K562 (cell line): ENCODE measurements around the gene NTSR1. TPM values are rescaled to one million over a fixed set of nuclear protein-coding genes. Genes with fewer than 3 reads are reported as not detected.

Experiments
- ATAC-seq: fragments of 200-7000 bp; cut with Tn5 transposase; 3 replicates; pipeline ENCODE4 v1.9.1; 2020; ENCODE audit warnings: moderate library complexity
- BruUV-seq: library from RNA; stranded (reverse); fragments of 400-500 nt; replicated peaks from 2 replicates; lab custom pipeline; 2021; lab: Mats Ljungman, UMichigan
- CTCF ChIA-PET: fragments of 300-600 bp; formaldehyde crosslinking; extraction: SDS; loops from one replicate; lab custom pipeline; 2021; ENCODE audit warnings: low intra/inter-chr PET ratio; lab: Yijun Ruan, JAX
- POLR2A ChIA-PET: fragments of 300-600, 350-650 bp; sonication (Branson Sonifier 250); formaldehyde crosslinking; extraction: SDS; loops from one replicate; lab custom pipeline; 2021; ENCODE audit warnings: antibody characterized with exemption, inconsistent platforms; lab: Yijun Ruan, JAX
- DNase-seq, 4 experiments: peaks; one replicate each; pipeline versions ENCODE4 v3.0.0 to v3.0.0-alpha.2; 2011 to 2018; ENCODE audit warnings: low spot score in 3 of 4, mixed read lengths in 3 of 4; ENCODE audit errors: extremely low read depth in 1 of 4
- FAIRE-seq: peaks from 2 replicates; lab custom pipeline; 2011; peaks lifted over from hg19 to GRCh38; lab: Jason Lieb, UNC
- H2AFZ ChIP-seq: 2 replicates; pipeline ENCODE4 v1.6.0; 2011; ENCODE audit warnings: low read depth, low read length, control low read depth, inconsistent platforms
- H3K27ac ChIP-seq: fragments of 200-600 bp; 3 replicates; pipeline ENCODE4 v1.8.0; 2011; ENCODE audit warnings: low read depth, mild to moderate bottlenecking, control low read depth, inconsistent platforms, low read length, moderate library complexity, mixed read lengths; ENCODE audit errors: extremely low read depth
- H3K27me3 ChIP-seq, 2 experiments: fragments of 300-600 bp in 1 of 2; 2 replicates in 1 of 2; 3 replicates in 1 of 2; pipeline versions ENCODE4 v1.6.0 to v1.8.0; 2011; ENCODE audit warnings: inconsistent platforms in 2 of 2, low read length in 2 of 2, mild to moderate bottlenecking in 1 of 2, mixed read lengths in 1 of 2, moderate library complexity in 1 of 2; ENCODE audit not compliant: control insufficient read depth in 2 of 2, insufficient read depth in 2 of 2
- H3K36me3 ChIP-seq: fragments of 300-600 bp; 3 replicates; pipeline ENCODE4 v1.8.0; 2011; ENCODE audit warnings: mild to moderate bottlenecking, low read length, inconsistent platforms; ENCODE audit not compliant: control insufficient read depth, insufficient read depth
- H3K4me1 ChIP-seq, 2 experiments: fragments of 200-600 bp in 1 of 2; replicated peaks in 1 of 2; 2 replicates in 1 of 2; 3 replicates in 1 of 2; pipeline versions ENCODE4 v1.5.1 to v1.8.0; 2011; ENCODE audit warnings: inconsistent platforms in 2 of 2, low read length in 2 of 2, mild to moderate bottlenecking in 1 of 2, mixed read lengths in 1 of 2, moderate library complexity in 1 of 2; ENCODE audit not compliant: control insufficient read depth in 2 of 2, insufficient read depth in 2 of 2
- H3K4me2 ChIP-seq: 2 replicates; pipeline ENCODE4 v1.6.1; 2011; ENCODE audit warnings: low read length, control low read depth, inconsistent platforms, mixed read lengths; ENCODE audit not compliant: insufficient read depth
- H3K4me3 ChIP-seq: fragments of 200-600 bp; sonication (generic), shearing (Covaris generic); 2 replicates; pipeline ENCODE4 v1.5.1; 2016; ENCODE audit warnings: control low read depth, inconsistent platforms
- H3K79me2 ChIP-seq: fragments of 200-600 bp; 3 replicates; pipeline ENCODE4 v1.8.0; 2011; ENCODE audit warnings: low read length, inconsistent platforms; ENCODE audit not compliant: control insufficient read depth, insufficient read depth
- H3K9ac ChIP-seq, 2 experiments: 2 replicates each; pipeline versions ENCODE4 v1.6.0 to v1.6.1; 2011; ENCODE audit warnings: low read depth in 2 of 2, low read length in 2 of 2, control low read depth in 1 of 2, inconsistent platforms in 1 of 2, mild to moderate bottlenecking in 1 of 2, mixed read lengths in 1 of 2; ENCODE audit not compliant: insufficient read depth in 1 of 2
- H3K9me1 ChIP-seq: one replicate; pipeline ENCODE4 v1.6.0; 2011; ENCODE audit warnings: inconsistent platforms, mild to moderate bottlenecking, low read length, moderate library complexity; ENCODE audit not compliant: control insufficient read depth, insufficient read depth
- H3K9me3 ChIP-seq: replicated peaks from 2 replicates; pipeline ENCODE4 v1.5.1; 2011; ENCODE audit warnings: low read depth, low read length, inconsistent platforms; ENCODE audit not compliant: control insufficient read depth, insufficient read depth
- H4K20me1 ChIP-seq: replicated peaks from 2 replicates; pipeline ENCODE4 v1.6.1; 2011; ENCODE audit warnings: low read length, inconsistent platforms, mixed read lengths; ENCODE audit not compliant: control insufficient read depth, insufficient read depth
- FOXJ3 ChIP-seq: sonication (generic); formaldehyde crosslinking; IDR thresholded peaks from 2 replicates; pipeline ENCODE4 v1.4.0; 2020; ENCODE audit warnings: mild to moderate bottlenecking, missing genetic modification reagents
- JUND ChIP-seq, 2 experiments: IDR thresholded peaks; 2 replicates in 1 of 2; 3 replicates in 1 of 2; pipeline ENCODE4 v1.6.1; 2011; ENCODE audit warnings: borderline replicate concordance in 2 of 2, low read depth in 2 of 2, low read length in 2 of 2, improper control_type of control experiment in 1 of 2, missing biosample characterization in 1 of 2, missing genetic modification characterization in 1 of 2, missing genetic modification reagents in 1 of 2
- POLR2H ChIP-seq: IDR thresholded peaks from 2 replicates; pipeline ENCODE4 v1.6.1; 2016; ENCODE audit warnings: missing genetic modification characterization, low read depth, mild to moderate bottlenecking, control low read depth, missing compliant biosample characterization, moderate library complexity
- RHOXF2B ChIP-seq: fragments of 250-450 bp; sonication (Bioruptor Pico); conservative IDR thresholded peaks from 2 replicates; pipeline ENCODE4 v1.5.1; 2021
- SMAD4 ChIP-seq: fragments of 250-450 bp; sonication (Bioruptor Pico); conservative IDR thresholded peaks from 2 replicates; pipeline ENCODE4 v1.8.0; 2021; ENCODE audit warnings: inconsistent platforms, mild to moderate bottlenecking, moderate library complexity
- TAF15 ChIP-seq: fragments of 200-400 bp; formaldehyde crosslinking; IDR thresholded peaks from 2 replicates; pipeline ENCODE4 v1.6.1; 2017; ENCODE audit warnings: mild to moderate bottlenecking, low read depth, low read length, moderate library complexity
- ZNF212 ChIP-seq: fragments of 450-650 bp; formaldehyde crosslinking; IDR thresholded peaks from 2 replicates; pipeline ENCODE4 v1.4.0; 2020; ENCODE audit warnings: mild to moderate bottlenecking
- ZNF3 ChIP-seq: fragments of 250-450 bp; sonication (Bioruptor Pico); IDR thresholded peaks from 2 replicates; pipeline ENCODE4 v1.5.0; 2021; ENCODE audit warnings: mild to moderate bottlenecking, moderate library complexity
- WGBS: fragments of 100-300 bp; shearing (Covaris generic); methylation state at CpG from one replicate; pipeline ENCODE4 v1.1.6; 2016; ENCODE audit warnings: low coverage, mixed read lengths; ENCODE audit not compliant: insufficient coverage; ENCODE audit errors: missing lambda C conversion rate; 5-methylcytosine and 5-hydroxymethylcytosine counted together
- in situ Hi-C: fragments of 300-500 bp; cut with MboI; formaldehyde crosslinking; loops from 4 replicates; pipeline ENCODE4 v1.15.0; 2018; ENCODE audit warnings: inconsistent platforms, mixed read lengths
- intact Hi-C: fragments of 100-400 bp; cut with micrococcal nuclease; formaldehyde crosslinking; loops from 2 replicates; pipeline ENCODE4 v1.14.2; 2022
- polyA plus RNA-seq, 8 experiments: library from polyadenylated mRNA; depleted of rRNA in 4 of 8; stranded (reverse) in 5 of 8; unstranded in 3 of 8; fragments of >200 nt; fragmentation: Nextera tagmentation in 2 of 8; fragmentation: Illumina TruSeq in 1 of 8; extraction: Ambion mirVana in 2 of 8; extraction: Trizol in 1 of 8; gene quantifications; 2 replicates each; pipeline versions ENCODE4 v1.2.1 to v1.2.3, GENCODE V29; 2011 to 2014; ENCODE audit warnings: inconsistent platforms in 1 of 8, missing spikeins in 1 of 8
- total RNA-seq, 7 experiments: library from RNA; depleted of rRNA in 6 of 7; stranded (reverse); fragments of >200 nt in 6 of 7; fragmentation: Illumina TruSeq in 2 of 7; extraction: Trizol in 2 of 7; gene quantifications; 2 replicates each; pipeline versions ENCODE4 v1.2.1 to v1.2.3, GENCODE V29; 2011 to 2021; ENCODE audit warnings: low replicate concordance in 1 of 7
- TF ChIP-seq, protein P1 (sequence below): fragments of 450-650 bp; formaldehyde crosslinking; IDR thresholded peaks from 2 replicates; pipeline ENCODE4 v1.4.0; 2020; ENCODE audit warnings: mild to moderate bottlenecking

NTSR1 gene
- total and polyA plus RNA-seq, 9 of the 15 experiments (the other 6 are each of a cell fraction or from before 2014, with no cell fraction given), result 0.04 to 0.40 (median 0.13) TPM; not detected in 3

DNA sequence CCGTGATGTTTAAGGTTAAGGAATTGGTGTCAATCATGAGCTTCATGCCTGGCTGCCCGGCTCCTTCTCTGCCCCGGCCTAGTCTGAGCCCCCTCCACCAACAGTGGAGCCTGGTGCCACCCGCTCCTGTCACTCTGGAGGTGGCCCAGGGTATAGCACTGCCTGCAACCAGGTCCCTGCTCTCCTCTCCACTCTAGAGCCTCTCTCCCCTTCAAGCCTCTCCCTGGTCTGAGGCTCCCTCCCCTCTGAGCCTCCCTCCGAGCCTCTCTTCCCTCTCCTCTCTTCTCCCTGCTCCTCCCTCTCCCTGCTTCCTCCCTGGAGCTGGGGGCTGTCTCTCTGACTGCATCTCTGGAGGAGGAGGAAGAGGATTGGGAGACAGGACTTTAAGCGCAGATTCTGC lies 56.4 kb downstream of the NTSR1 start (continued):
- TF ChIP-seq SMAD4 (CRISPR knock-in tag), result no peak
- no peak for TF ChIP-seq TAF15

DNA sequence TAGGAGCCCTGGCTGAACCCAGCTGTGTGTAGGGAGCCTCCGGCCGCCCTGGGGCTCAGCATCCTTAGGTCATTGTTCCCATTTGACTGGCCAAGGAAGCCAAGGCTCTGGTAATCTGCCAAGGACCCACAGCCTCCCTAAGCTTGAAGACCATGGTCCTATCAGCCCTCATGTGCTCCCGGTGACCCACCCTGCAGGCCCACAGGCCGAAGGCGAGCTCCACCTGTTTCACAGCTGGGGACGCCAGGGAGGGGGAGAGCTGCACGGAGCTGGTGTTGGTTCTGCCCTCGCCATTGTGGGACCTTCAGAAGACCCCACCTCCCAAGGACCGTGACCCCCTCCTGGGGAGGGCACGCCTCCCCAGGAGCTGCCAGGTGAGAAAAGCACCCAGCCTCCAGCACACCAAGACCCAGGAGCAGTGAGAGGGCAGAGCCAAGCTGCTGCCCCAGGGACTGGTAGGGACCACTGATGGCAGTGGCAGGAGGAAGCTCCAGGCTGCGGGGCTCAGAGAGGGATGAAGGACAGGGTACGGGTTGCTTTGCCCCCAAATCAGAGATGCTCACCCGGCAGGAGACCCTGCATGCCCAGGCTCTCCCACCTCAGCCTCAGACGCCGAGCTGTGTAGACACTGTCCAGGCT lies 56.9 kb downstream of the NTSR1 start:
- no TSS peak for BruUV-seq
- CTCF ChIA-PET, result no interaction called here

More for the DNA sequence above, 56.9 kb downstream of the NTSR1 start:
- TF ChIP-seq JUND (IDR thresholded peaks at IDR 0.05; ENCODE audit: borderline replicate concordance, low read depth, low read length), result no peak
- TF ChIP-seq JUND (tag; IDR thresholded peaks at IDR 0.05; ENCODE audit: borderline replicate concordance, low read depth, low read length), result no peak
- TF ChIP-seq, protein P1, sequence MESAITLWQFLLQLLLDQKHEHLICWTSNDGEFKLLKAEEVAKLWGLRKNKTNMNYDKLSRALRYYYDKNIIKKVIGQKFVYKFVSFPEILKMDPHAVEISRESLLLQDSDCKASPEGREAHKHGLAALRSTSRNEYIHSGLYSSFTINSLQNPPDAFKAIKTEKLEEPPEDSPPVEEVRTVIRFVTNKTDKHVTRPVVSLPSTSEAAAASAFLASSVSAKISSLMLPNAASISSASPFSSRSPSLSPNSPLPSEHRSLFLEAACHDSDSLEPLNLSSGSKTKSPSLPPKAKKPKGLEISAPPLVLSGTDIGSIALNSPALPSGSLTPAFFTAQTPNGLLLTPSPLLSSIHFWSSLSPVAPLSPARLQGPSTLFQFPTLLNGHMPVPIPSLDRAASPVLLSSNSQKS (CRISPR knock-in tag), result no peak
- TF ChIP-seq ZNF212 (CRISPR knock-in tag), result no peak
- no peak for TF ChIP-seq FOXJ3 (CRISPR knock-in tag)
- TF ChIP-seq POLR2H (tag), result no peak
- TF ChIP-seq RHOXF2B, result no peak
- no peak for TF ChIP-seq ZNF3
- TF ChIP-seq, all 486 proteins: peak for 0
- H3K4me3 ChIP-seq, result no peak overlapping the region
- POLR2A ChIA-PET, result interaction anchor here (0.6 to 1.0 kb wide), 3 partner anchors 30 to 183 kb away, joined by 3 to 4 read pairs (median 4); partner anchors contain the start of gene MRGBP
- no peaks in the 10 kb centered on the region for H3K9me3 ChIP-seq
- no peak overlapping the region for H3K9ac ChIP-seq
- no peaks in the 10 kb centered on the region for H3K79me2 ChIP-seq
- WGBS, result 22% methylated on average over 15 of the region's 15 CpGs
- no peak for ATAC-seq
- H3K27ac ChIP-seq, result no peak overlapping the region
- H3K36me3 ChIP-seq, result no peaks in the 10 kb centered on the region
- peaks cover 0 to 18% of the 10 kb centered on the region in 2 experiments; a peak in 3 of 5 replicates for H3K27me3 ChIP-seq
- in situ Hi-C loops, result no loop called here
- peaks cover 0 to 46% of the 10 kb centered on the region in 2 experiments; a peak in 4 of 5 replicates for H3K4me1 ChIP-seq
- H3K9me1 ChIP-seq, result peaks cover 4% of the 10 kb centered on the region
- FAIRE-seq, result no peak
- intact Hi-C loops, result no loop called here
- H4K20me1 ChIP-seq, result peaks cover 16% of the 10 kb centered on the region
- no peak overlapping the region for H2AFZ ChIP-seq
- H3K4me2 ChIP-seq, result no peak overlapping the region
- no peak for DNase-seq
